HepG2 (cell line): Measurements from ENCODE around the gene SCIN. TPM values are rescaled to one million over a fixed set of nuclear protein-coding genes. Genes with fewer than 3 reads are reported as not detected.

Experiments
- ARHGAP35 ChIP-seq: sonication (generic); formaldehyde crosslinking; IDR thresholded peaks from 2 replicates; pipeline ENCODE4 v1.9.0; 2022; ENCODE audit warnings: mild to moderate bottlenecking, inconsistent platforms, moderate library complexity, missing genetic modification reagents, borderline replicate concordance
- ATRX ChIP-seq: sonication (generic); formaldehyde crosslinking; IDR thresholded peaks from 2 replicates; pipeline ENCODE4 v1.4.0; 2020; ENCODE audit warnings: missing genetic modification reagents, borderline replicate concordance
- BHLHE40 ChIP-seq: IDR thresholded peaks from 2 replicates; pipeline ENCODE4 v1.6.1; 2011; ENCODE audit warnings: low read length, improper control_type of control experiment
- CCAR2 ChIP-seq: fragments of 200-400 bp; formaldehyde crosslinking; optimal IDR thresholded peaks from 2 replicates; pipeline ENCODE3; 2018; ENCODE audit warnings: low read depth, mild to moderate bottlenecking, low read length, moderate library complexity
- ELK4 ChIP-seq: sonication (generic); formaldehyde crosslinking; IDR thresholded peaks from 2 replicates; pipeline ENCODE4 v1.9.0; 2021; ENCODE audit warnings: missing genetic modification reagents, borderline replicate concordance
- GATA4 ChIP-seq: sonication (generic); IDR thresholded peaks from 2 replicates; pipeline ENCODE4 v1.6.1; 2016; ENCODE audit warnings: antibody characterized with exemption, low read depth, borderline replicate concordance
- GPN1 ChIP-seq: sonication (generic); formaldehyde crosslinking; IDR thresholded peaks from 2 replicates; pipeline ENCODE4 v1.5.1; 2020; ENCODE audit warnings: missing genetic modification reagents, borderline replicate concordance
- HDAC2 ChIP-seq: sonication (generic); formaldehyde crosslinking; IDR thresholded peaks from 2 replicates; pipeline ENCODE4 v1.4.0; 2020; ENCODE audit warnings: missing genetic modification reagents
- IKZF1 ChIP-seq: fragments of 450-650 bp; IDR thresholded peaks from 2 replicates; pipeline ENCODE4 v1.7.1; 2016
- JUN ChIP-seq: sonication (generic); formaldehyde crosslinking; IDR thresholded peaks from 2 replicates; pipeline ENCODE4 v1.4.0; 2020; ENCODE audit warnings: mild to moderate bottlenecking, missing genetic modification reagents
- KDM6A ChIP-seq: IDR thresholded peaks from 2 replicates; pipeline ENCODE4 v1.6.1; 2016; ENCODE audit warnings: low read depth
- NFYC ChIP-seq: IDR thresholded peaks from 2 replicates; pipeline ENCODE4 v1.6.1; 2016; ENCODE audit warnings: missing genetic modification reagents, missing compliant biosample characterization
- PLRG1 ChIP-seq: fragments of 450-650 bp; conservative IDR thresholded peaks from 2 replicates; pipeline ENCODE4 v1.6.1; 2016
- POGZ ChIP-seq: sonication (generic); formaldehyde crosslinking; IDR thresholded peaks from 2 replicates; pipeline ENCODE4 v1.4.0; 2020; ENCODE audit warnings: mild to moderate bottlenecking, missing genetic modification reagents
- SIX4 ChIP-seq: sonication (generic); formaldehyde crosslinking; IDR thresholded peaks from 2 replicates; pipeline ENCODE4 v1.4.0; 2020; ENCODE audit warnings: missing genetic modification reagents
- SKI ChIP-seq: fragments of 450-650 bp; IDR thresholded peaks from one replicate; pipeline ENCODE4 v1.6.1; 2018; ENCODE audit warnings: mild to moderate bottlenecking; ENCODE audit not compliant: partially characterized antibody
- SRY ChIP-seq: sonication (generic); formaldehyde crosslinking; IDR thresholded peaks from 2 replicates; pipeline ENCODE4 v1.8.0; 2022; ENCODE audit warnings: mild to moderate bottlenecking, missing genetic modification reagents
- ZBTB8A ChIP-seq: sonication (generic); formaldehyde crosslinking; IDR thresholded peaks from 2 replicates; pipeline ENCODE4 v1.4.0; 2020; ENCODE audit warnings: mild to moderate bottlenecking, low read depth, missing genetic modification reagents, borderline replicate concordance
- ZNF205 ChIP-seq: IDR thresholded peaks from 2 replicates; pipeline ENCODE4 v1.6.1; 2018; ENCODE audit warnings: missing biosample characterization, missing genetic modification reagents
- ZNF496 ChIP-seq: sonication (generic); formaldehyde crosslinking; IDR thresholded peaks from 2 replicates; pipeline ENCODE4 v1.8.1; 2023; ENCODE audit warnings: mild to moderate bottlenecking, moderate library complexity, missing genetic modification reagents; ENCODE audit not compliant: insufficient replicate concordance
- ZNF513 ChIP-seq: sonication (generic); formaldehyde crosslinking; conservative IDR thresholded peaks from 2 replicates; pipeline ENCODE4 v1.5.0; 2020; ENCODE audit warnings: missing genetic modification reagents
- ZNF614 ChIP-seq: IDR thresholded peaks from 2 replicates; pipeline ENCODE4 v1.6.1; 2018; ENCODE audit warnings: missing biosample characterization, missing genetic modification reagents, inconsistent platforms, borderline replicate concordance
- ZNF720 ChIP-seq: sonication (generic); formaldehyde crosslinking; IDR thresholded peaks from 2 replicates; pipeline ENCODE4 v1.4.0; 2020; ENCODE audit warnings: missing genetic modification reagents
- ZNF772 ChIP-seq: sonication (generic); formaldehyde crosslinking; IDR thresholded peaks from 2 replicates; pipeline ENCODE4 v1.5.0; 2020; ENCODE audit warnings: mild to moderate bottlenecking, missing genetic modification reagents
- ZNF878 ChIP-seq: sonication (generic); formaldehyde crosslinking; IDR thresholded peaks from 2 replicates; pipeline ENCODE4 v1.8.1; 2023; ENCODE audit warnings: mild to moderate bottlenecking, missing genetic modification reagents, moderate library complexity
- ZSCAN22 ChIP-seq: sonication (generic); formaldehyde crosslinking; IDR thresholded peaks from 2 replicates; pipeline ENCODE4 v1.4.0; 2020; ENCODE audit warnings: mild to moderate bottlenecking, missing genetic modification reagents
- ZXDC ChIP-seq: sonication (generic); formaldehyde crosslinking; IDR thresholded peaks from 2 replicates; pipeline ENCODE4 v1.5.0; 2020; ENCODE audit warnings: mild to moderate bottlenecking, missing genetic modification reagents
- polyA plus RNA-seq, 8 experiments: library from polyadenylated mRNA; depleted of rRNA in 3 of 8; stranded (reverse) in 7 of 8; unstranded in 1 of 8; fragments of >200 nt; fragmentation: Illumina TruSeq in 4 of 8; extraction: Trizol in 4 of 8; gene quantifications; 2 replicates each; pipeline versions ENCODE4 v1.2.1 to v1.2.3, GENCODE V29; 2011 to 2016; ENCODE audit warnings: low read depth in 4 of 8, missing spikeins in 1 of 8, mixed read lengths in 1 of 8; ENCODE audit not compliant: insufficient read depth in 1 of 8
- total RNA-seq, 5 experiments: library from RNA; depleted of rRNA; stranded (reverse); fragments of >200 nt; fragmentation: Illumina TruSeq; extraction: Trizol; gene quantifications; 2 replicates each; pipeline ENCODE4 v1.2.3, GENCODE V29; 2016; ENCODE audit warnings: low read depth in 1 of 5

The SCIN gene
- total and polyA plus RNA-seq, 2 of the 13 experiments (the other 11 are each of a cell fraction or from before 2014, with no cell fraction given) = not detected

- TF ChIP-seq ZNF772 (no peak), POGZ (CRISPR knock-in tag) (peak; percentile 52), SIX4 (CRISPR knock-in tag) (peak; percentile 34; the same call in 1 of the 2 replicates), GATA4 (peak; percentile 65; the same call in 1 of the 2 replicates), GPN1 (CRISPR knock-in tag) (no peak), HDAC2 (peak; percentile 77), BHLHE40 (peak; percentile 78), ZBTB8A (peak; percentile 64; the same call in 1 of the 2 replicates), ARHGAP35 (CRISPR knock-in tag) (no peak), IKZF1 (no peak), ZXDC (CRISPR knock-in tag) (no peak), ELK4 (CRISPR knock-in tag) (no peak), SRY (CRISPR knock-in tag) (no peak), SKI (peak; percentile 34), ZNF878 (CRISPR knock-in tag) (no peak), ZNF205 (CRISPR knock-in tag) (peak; percentile 57; the same call in 1 of the 2 replicates), ZNF614 (CRISPR knock-in tag) (peak; percentile 34; the same call in 1 of the 2 replicates), JUN (CRISPR knock-in tag) (peak; percentile 64; the same call in 1 of the 2 replicates), ZNF496 (CRISPR knock-in tag) (no peak), CCAR2 (no peak), PLRG1 (no peak), KDM6A (peak; percentile 52; the same call in 1 of the 2 replicates), NFYC (CRISPR knock-in tag) (no peak), ATRX (CRISPR knock-in tag) (no peak), ZNF720 (no peak), ZSCAN22 (CRISPR knock-in tag) (no peak), ZNF513 (CRISPR knock-in tag) (no peak)
Measured at GRCh38 chr7:12640299-12641096, 70.0 kb downstream of the SCIN start (continued).
